Small intestine (tissue), 7 donors: Measurements from ENCODE around the gene ZNF750. TPM values are rescaled to one million over a fixed set of nuclear protein-coding genes. Genes with fewer than 3 reads are reported as not detected.

ENCODE experiments used
- DNase-seq, 2 donors: peaks; one replicate each; pipeline versions ENCODE4 v3.0.0 to v3.0.0-alpha.2; 2013
- FAIRE-seq: peaks from 2 replicates; lab custom pipeline; 2012; peaks lifted over from hg19 to GRCh38; lab: Jason Lieb, UNC
- H3K27ac ChIP-seq, 3 donors: one replicate each; pipeline ENCODE4 v1.5.1; 2013; ENCODE audit warnings: low read length in 2 of 3, mild to moderate bottlenecking in 2 of 3, control low read depth in 1 of 3, inconsistent platforms in 1 of 3, low read depth in 1 of 3, moderate library complexity in 1 of 3
- H3K27me3 ChIP-seq, 3 donors: one replicate each; pipeline ENCODE4 v1.6.1; 2013; ENCODE audit warnings: low read length in 3 of 3, inconsistent platforms in 1 of 3; ENCODE audit not compliant: control insufficient read depth in 3 of 3, insufficient read depth in 3 of 3
- H3K36me3 ChIP-seq, 3 donors: one replicate each; pipeline ENCODE4 v1.6.1; 2013; ENCODE audit warnings: low read length in 3 of 3, inconsistent platforms in 1 of 3, low read depth in 1 of 3, mild to moderate bottlenecking in 1 of 3, moderate library complexity in 1 of 3; ENCODE audit not compliant: control insufficient read depth in 3 of 3, insufficient read depth in 2 of 3
- H3K4me1 ChIP-seq, 3 donors: one replicate each; pipeline ENCODE4 v1.6.1; 2013; ENCODE audit warnings: low read length in 2 of 3, inconsistent platforms in 1 of 3, low read depth in 1 of 3, mild to moderate bottlenecking in 1 of 3, moderate library complexity in 1 of 3; ENCODE audit not compliant: control insufficient read depth in 3 of 3, insufficient read depth in 2 of 3
- H3K4me3 ChIP-seq, 3 donors: one replicate each; pipeline ENCODE4 v1.5.1; 2013; ENCODE audit warnings: low read length in 3 of 3, control low read depth in 1 of 3, inconsistent platforms in 1 of 3, low read depth in 1 of 3, mild to moderate bottlenecking in 1 of 3, moderate library complexity in 1 of 3
- H3K9me3 ChIP-seq, 2 donors: one replicate each; pipeline ENCODE4 v1.6.1; 2013; ENCODE audit warnings: low read depth in 1 of 2, low read length in 1 of 2; ENCODE audit not compliant: control insufficient read depth in 2 of 2, insufficient read depth in 1 of 2
- WGBS, 3 donors: extraction: QIAGEN DNeasy Blood & Tissue Kit; methylation state at CpG; one replicate each; pipeline ENCODE4 v1.1.7; 2013; 5-methylcytosine and 5-hydroxymethylcytosine counted together
- polyA plus RNA-seq, 4 donors: library from polyadenylated mRNA; stranded (reverse) in 3 of 4; unstranded in 1 of 4; fragments of 200-250 nt in 3 of 4; fragments of 120-200 nt in 1 of 4; gene quantifications; one replicate each; pipeline versions ENCODE4 v1.2.1 to v1.2.3, GENCODE V29; 2013
- donor health status: healthy with polysubstance abuse.
- donor health status: control.
- donor health status: control.
- donor health status: Bipolar disorder and iron deficiency.
- donor health status: healthy.

ZNF750 gene
- polyA plus RNA-seq, 4 donors, result 0.04 to 0.27 (median 0.10) TPM; not detected in 1

GRCh38 chr17:82805823-82806222, 34.0 kb downstream of the ZNF750 start:
- H3K27ac ChIP-seq, result no peak overlapping the region
- no peaks in the 10 kb centered on the region for H3K27me3 ChIP-seq
- DNase-seq, result no peak
- FAIRE-seq, result no peak
- H3K36me3 ChIP-seq, result peaks cover 0 to 81% (median 2%) of the 10 kb centered on the region in 3 donors
- H3K4me3 ChIP-seq, result no peak overlapping the region
- no peaks in the 10 kb centered on the region for H3K4me1 ChIP-seq
- peaks cover 0 to 2% of the 10 kb centered on the region in 2 donors for H3K9me3 ChIP-seq
- 91 to 93% (median 92%) methylated on average over 19 of the region's 19 CpGs for WGBS, 3 donors

- FAIRE-seq (no peak), DNase-seq (no peak)
- WGBS, 3 donors, result 87 to 97% (median 94%) methylated on average over 12 to 13 of the region's 13 CpGs
- Histone ChIP-seq H3K36me3 (peaks cover 0 to 82% (median 5%) of the 10 kb centered on the region in 3 donors), H3K9me3 (peaks cover 0 to 2% of the 10 kb centered on the region in 2 donors), H3K27me3 (no peaks in the 10 kb centered on the region), H3K27ac (peak overlapping the region in 1 of 3 donors; percentile 52), H3K4me1 (no peaks in the 10 kb centered on the region), H3K4me3 (no peak overlapping the region)
Measured at GRCh38 chr17:82805254-82805653, 34.6 kb downstream of the ZNF750 start.

- FAIRE-seq (no peak), DNase-seq (no peak)
- Histone ChIP-seq H3K9me3 (peaks cover 0 to 2% of the 10 kb centered on the region in 2 donors), H3K27ac (no peak overlapping the region), H3K36me3 (peaks cover 0 to 83% (median 4%) of the 10 kb centered on the region in 3 donors), H3K27me3 (no peaks in the 10 kb centered on the region), H3K4me3 (no peak overlapping the region), H3K4me1 (no peaks in the 10 kb centered on the region)
- 78 to 98% (median 88%) methylated on average over 26 to 27 of the region's 27 CpGs for WGBS, 3 donors
Measured at GRCh38 chr17:82804442-82805191, 35.2 kb downstream of the ZNF750 start.

- no peaks in the 10 kb centered on the region for H3K4me1 ChIP-seq
- H3K27ac ChIP-seq, result no peak overlapping the region
- no peak for DNase-seq
- no peak for FAIRE-seq
- no peaks in the 10 kb centered on the region for H3K27me3 ChIP-seq
- peaks cover 0 to 2% of the 10 kb centered on the region in 2 donors for H3K9me3 ChIP-seq
- 92 to 94% (median 93%) methylated on average over 15 of the region's 15 CpGs for WGBS, 3 donors
- H3K4me3 ChIP-seq, result no peak overlapping the region
- H3K36me3 ChIP-seq, result peaks cover 0 to 79% (median 4%) of the 10 kb centered on the region in 3 donors
Measured at GRCh38 chr17:82803606-82804005, 36.2 kb downstream of the ZNF750 start.

- peaks cover 0 to 81% (median 4%) of the 10 kb centered on the region in 3 donors for H3K36me3 ChIP-seq
- H3K4me3 ChIP-seq, result no peak overlapping the region
- FAIRE-seq, result no peak
- no peaks in the 10 kb centered on the region for H3K4me1 ChIP-seq
- peaks cover 0 to 2% of the 10 kb centered on the region in 2 donors for H3K9me3 ChIP-seq
- H3K27me3 ChIP-seq, result no peaks in the 10 kb centered on the region
- WGBS, 3 donors, result 87 to 92% (median 90%) methylated on average over 9 of the region's 9 CpGs
- no peak overlapping the region for H3K27ac ChIP-seq
- no peak for DNase-seq
Measured at GRCh38 chr17:82803185-82803584, 36.6 kb downstream of the ZNF750 start.

- FAIRE-seq (no peak), DNase-seq (no peak)
- peaks cover 0 to 71% (median 4%) of the 10 kb centered on the region in 3 donors for H3K36me3 ChIP-seq
- H3K4me1 ChIP-seq, result no peaks in the 10 kb centered on the region
- H3K27me3 ChIP-seq, result no peaks in the 10 kb centered on the region
- peaks cover 0 to 2% of the 10 kb centered on the region in 2 donors for H3K9me3 ChIP-seq
- H3K4me3 ChIP-seq, result no peak overlapping the region
- WGBS, 3 donors, result 80 to 95% (median 90%) methylated on average over 17 of the region's 17 CpGs
- no peak overlapping the region for H3K27ac ChIP-seq
Measured at GRCh38 chr17:82802075-82802780, 37.6 kb downstream of the ZNF750 start.

GRCh38 chr17:82801377-82801970, 38.3 kb downstream of the ZNF750 start:
- no peaks in the 10 kb centered on the region for H3K4me1 ChIP-seq
- peaks cover 0 to 2% of the 10 kb centered on the region in 2 donors for H3K9me3 ChIP-seq
- no peaks in the 10 kb centered on the region for H3K27me3 ChIP-seq
- WGBS, 3 donors, result 96% methylated on average over 52 to 63 of the region's 63 CpGs
- peaks cover 0 to 67% (median 4%) of the 10 kb centered on the region in 3 donors for H3K36me3 ChIP-seq
- DNase-seq (no peak), FAIRE-seq (no peak)
- H3K27ac ChIP-seq, result no peak overlapping the region
- no peak overlapping the region for H3K4me3 ChIP-seq

- Histone ChIP-seq H3K36me3 (peaks cover 0 to 65% (median 4%) of the 10 kb centered on the region in 3 donors), H3K27ac (no peak overlapping the region), H3K27me3 (no peaks in the 10 kb centered on the region), H3K9me3 (peaks cover 0 to 2% of the 10 kb centered on the region in 2 donors), H3K4me3 (no peak overlapping the region), H3K4me1 (no peaks in the 10 kb centered on the region)
- FAIRE-seq (no peak), DNase-seq (no peak)
- 93 to 99% (median 98%) methylated on average over 14 to 15 of the region's 15 CpGs for WGBS, 3 donors
Measured at GRCh38 chr17:82800885-82801284, 38.9 kb downstream of the ZNF750 start.
